GM19238 (cell line): ENCODE data around the gene VSX1.

Experiments used
- DNase-seq: peaks from one replicate; pipeline ENCODE4 v3.0.0; 2011; ENCODE audit warnings: low spot score; ENCODE audit not compliant: insufficient read length

VSX1 gene

DNA sequence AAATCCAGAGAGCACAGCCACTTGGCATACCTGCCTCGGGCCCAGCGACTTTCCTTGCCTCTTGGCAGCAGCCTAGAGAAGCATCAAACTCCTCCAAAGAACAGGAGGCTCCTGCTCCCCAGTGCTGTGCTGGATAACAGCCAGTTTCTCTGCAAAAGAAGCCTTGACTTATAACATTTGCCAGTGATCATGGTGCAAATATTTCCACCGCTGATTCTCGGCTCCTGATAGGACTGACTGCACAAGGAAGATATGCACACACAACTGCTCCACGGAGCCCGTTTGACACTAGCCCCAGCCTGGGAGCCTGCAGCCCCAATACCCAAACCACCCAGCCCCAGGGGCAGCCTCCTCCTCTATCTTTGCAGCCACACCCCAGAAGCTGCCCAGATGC is 41.5 kb downstream of the VSX1 start:
- DNase-seq: no peak

DNA sequence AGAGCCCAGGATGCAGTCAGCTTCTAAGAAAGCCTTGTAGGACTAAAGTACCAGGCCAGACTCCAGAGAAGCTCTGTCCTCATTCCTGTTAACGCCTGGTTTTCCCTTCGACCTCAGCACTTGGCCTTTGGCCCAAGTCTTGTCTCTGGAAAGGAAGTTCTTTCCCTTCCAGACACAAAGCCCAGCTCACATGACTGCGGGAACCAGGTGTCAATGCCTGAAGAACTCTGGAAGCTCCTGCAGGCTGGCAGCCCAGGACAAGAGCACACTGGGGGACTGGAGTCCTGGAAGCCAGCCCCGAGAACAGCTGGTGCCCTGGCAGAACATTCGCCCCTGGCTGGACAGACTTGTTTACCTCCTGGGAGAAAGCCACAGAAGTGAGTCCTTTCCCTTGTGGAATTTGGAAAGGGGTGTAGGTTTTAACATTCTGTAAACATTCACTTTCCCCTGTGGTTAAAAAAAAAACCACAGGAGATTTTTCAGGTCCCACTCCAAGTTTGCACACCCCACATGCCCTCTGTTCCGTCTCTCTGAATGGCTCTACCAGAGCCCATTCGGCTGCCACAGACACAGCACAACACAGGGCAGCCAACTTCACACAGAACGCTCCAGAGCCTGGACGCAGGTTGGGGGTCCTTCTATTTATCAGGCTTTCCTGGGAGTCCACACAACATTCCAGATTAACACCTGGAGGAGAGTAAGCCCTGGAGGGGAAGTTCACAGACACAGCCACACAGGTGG is 42.1 kb downstream of the VSX1 start:
- no peak for DNase-seq

DNA sequence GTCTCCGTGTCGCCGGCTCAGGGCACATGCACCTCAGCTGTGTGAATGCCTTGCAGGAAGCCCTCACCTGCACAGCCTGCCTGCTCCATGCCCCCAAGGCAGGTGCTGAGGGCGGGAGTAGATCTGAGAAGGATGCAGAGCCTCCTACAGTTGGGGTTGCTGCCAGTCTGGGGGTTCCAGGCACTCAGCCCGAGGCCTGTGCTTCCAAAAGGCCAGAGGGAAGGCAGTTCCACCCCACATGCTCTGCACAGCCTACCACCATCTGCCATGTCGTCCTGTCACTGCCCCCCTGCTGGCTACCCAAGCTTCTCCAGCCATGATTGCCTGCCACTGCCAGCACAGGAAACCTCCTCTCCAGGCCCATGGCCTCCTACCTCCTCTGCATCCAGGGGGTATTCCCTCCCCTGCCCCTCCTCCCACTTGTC is 43.3 kb downstream of the VSX1 start:
- DNase-seq: no peak

DNA sequence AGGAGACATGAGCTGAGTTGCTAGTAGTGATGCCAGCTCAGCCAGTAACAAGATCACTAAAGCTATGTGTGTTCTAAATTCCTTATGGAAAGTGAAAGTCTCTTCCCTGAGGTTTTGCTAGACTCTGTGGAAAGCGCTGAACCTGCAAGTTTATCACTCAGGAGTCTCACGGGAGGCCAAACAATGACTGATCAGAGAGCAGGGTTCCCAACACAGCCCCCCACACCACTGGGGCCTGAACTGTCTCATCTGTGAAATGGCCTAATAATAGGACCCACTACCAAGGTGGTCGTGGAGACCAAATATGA is 43.9 kb downstream of the VSX1 start:
- DNase-seq: no peak

DNA sequence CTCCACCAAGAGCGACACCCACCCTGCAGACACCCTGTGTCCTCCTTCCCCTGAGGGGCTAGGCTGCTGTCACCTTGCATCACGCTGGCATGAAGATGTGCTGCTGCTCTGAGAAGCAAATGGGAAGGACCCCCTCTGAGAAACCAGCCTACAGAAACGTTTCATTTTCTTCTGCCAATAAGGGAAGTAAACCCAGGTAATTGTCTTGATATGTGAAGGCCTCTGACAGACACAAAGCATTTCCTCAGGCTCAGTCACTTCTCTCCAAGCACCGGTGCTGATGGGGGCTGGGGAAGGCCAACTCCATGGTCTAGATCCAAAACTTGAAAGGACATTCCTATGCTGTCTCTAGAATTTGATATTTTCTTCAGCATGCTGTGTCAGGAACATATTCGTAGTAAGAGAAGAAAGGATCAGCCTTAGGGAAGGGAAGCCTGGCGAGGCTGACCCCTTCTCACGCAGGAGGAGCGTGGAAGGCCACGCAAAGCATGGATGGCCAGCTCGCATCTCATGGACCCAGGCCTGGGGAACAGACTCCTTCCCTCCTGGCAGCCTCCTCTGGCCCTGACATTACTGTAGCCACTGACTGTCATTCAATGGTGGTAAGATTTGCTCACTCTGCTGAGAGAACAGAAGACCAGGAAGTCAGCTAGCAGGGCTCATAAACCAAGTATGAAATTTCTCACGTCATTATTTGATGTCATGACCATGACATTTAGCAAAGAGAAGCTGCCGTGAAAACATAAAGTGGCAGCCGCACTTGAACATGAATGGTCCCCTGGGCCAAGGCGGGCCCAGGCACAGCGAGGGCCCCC is 44.4 kb downstream of the VSX1 start:
- DNase-seq: no peak

DNA sequence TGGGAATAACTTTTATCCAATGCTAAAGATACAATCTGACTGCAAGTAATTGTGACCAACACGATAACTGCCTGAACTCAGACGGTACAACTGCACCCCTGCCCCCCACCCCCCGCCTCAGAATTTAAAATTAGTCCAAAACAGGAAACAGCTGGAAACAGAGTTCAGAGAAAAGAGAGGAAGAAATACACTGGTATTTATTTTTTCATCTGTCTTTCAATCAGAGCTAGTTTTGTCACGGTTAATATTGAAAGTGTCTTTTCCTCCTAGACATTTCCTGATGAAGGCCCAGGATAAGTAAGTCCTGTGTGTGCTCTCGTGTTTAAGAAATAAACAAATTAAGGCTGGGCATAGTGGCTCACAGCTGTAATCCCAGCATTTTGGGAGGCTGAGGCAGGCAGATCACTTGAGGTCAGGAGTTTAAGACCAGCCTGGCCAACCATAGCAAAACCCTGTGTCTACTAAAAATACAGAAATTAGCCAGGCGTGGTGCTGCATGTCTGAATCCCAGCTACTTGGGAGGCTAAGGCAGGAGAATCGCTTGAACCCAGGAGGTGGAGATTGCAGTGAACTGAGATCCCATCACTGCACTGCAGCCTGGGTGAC is 45.5 kb downstream of the VSX1 start:
- DNase-seq: no peak

DNA sequence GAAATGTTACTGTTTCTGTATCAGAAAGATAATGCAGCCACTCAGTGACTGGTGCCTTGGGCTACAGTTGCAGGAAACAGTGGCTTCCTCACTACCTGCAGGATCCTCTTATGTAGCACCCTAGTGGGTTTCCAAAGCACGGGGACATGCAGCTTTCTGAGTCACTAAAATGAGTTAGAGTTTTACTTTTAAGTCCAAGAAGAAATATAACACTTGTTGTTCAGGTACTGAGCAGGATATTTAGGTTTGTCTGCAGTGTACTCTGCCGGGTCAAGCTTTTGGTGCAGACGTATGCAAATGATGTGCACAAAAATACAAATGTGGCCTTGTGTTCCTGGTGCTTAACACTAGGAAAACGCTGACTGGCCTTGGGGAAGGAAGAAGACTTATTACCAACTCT is 46.0 kb downstream of the VSX1 start:
- DNase-seq: no peak

DNA sequence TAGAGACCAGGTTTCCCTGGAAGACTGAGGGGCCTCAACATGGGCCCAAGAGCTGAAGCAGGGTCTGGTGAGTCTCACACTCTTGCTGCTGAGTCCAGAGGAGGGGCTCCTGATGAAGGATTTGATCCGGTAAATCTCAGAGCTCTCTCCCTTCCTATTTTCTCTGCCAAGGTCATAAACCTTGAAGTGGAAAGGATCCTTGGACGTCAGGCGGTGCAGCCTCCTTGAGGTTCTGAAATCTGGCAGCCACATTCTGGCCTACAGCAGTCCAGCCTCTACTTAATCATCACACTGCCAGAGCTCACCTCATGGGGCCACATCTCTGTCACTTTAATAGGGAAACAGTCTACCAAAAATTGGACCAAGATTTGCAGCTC is 48.0 kb downstream of the VSX1 start:
- DNase-seq: no peak

DNA sequence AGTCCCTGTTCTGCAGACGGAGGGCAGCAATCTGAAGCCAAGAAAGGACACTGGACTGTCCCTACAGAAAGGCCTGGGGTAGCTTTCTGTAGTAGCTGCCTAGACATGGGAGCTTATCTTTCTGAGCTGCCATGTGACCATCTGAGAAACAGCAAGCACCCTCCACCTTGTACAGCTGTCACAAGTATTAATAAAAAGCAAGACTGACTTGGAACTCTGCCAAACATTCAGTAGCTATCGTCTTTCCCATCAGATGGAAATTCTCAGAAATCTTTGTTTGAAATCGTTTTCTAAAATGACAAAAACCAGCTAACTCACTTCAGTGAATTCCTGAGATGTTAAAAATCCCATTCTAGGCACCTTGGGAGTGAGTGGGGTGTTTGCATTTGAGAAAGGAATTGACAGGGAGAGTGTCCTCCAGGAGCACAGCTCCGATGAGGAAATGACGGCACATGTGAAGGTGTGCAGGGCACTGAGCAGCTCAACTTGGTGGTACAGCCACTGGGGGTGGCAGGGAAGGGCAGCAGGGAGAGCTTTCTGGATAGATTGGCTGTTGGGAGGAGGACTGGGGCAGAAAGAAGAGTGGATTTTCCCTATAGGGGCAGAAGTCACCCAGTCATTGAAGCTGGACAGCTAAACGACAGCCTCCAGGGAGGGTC is 48.5 kb downstream of the VSX1 start:
- no peak for DNase-seq

DNA sequence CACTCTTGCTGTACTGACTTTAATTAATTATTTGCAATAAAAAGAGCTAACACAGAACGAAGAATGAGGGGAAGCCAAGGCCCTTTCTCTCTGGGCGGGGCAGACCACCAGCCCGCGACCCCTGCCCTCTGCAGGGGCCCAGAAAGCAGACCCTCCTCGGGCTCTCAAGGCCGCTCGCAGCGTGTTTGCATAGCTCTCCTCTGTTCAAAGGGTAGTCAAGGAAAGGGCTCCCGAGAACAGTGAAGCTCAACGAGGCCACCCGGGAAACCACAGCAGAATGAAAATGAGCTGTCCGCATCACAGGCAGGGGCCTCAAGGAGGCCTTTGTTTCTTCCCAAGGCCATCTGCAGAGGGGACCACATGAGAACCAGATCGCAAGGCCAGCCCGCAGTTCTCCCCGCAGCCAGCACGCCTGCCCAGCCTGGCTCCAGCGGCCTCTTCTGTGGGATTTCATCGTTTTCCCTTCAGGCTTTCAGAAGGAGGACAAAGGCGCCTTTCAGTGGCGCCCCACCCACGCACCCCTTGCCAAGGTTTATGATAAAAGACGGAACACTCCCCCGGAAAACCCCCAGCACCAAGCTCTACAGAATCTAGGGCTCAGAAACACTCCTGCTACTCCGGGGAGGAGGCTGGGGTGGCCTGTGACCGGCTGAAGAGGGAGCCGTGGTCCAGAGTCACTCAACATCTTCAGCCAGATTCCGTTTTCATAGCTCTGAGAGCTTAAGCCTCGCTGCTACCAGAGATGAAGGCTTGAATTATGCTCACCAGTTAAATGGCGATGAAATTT is 49.3 kb downstream of the VSX1 start:
- DNase-seq: no peak

DNA sequence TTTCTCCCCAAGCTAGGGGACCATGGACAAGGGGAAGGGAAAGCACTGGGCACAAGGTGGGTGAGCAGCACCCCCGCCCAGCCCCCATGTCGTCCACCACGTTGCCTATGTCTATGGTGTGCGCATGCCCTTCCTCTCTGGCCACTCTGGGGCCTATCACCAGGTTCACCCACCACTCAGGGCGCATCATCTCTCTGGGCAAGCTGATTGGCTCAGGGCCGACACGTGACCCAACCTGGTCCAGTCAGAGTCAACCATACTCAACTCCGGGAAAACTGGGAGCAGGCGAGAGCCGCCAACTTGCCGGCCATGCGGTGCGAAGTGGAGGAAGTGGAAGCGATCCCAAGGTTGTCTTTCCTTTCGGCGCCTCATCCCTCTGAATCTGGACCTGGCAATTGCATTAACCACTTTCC is 49.9 kb downstream of the VSX1 start:
- DNase-seq: no peak

DNA sequence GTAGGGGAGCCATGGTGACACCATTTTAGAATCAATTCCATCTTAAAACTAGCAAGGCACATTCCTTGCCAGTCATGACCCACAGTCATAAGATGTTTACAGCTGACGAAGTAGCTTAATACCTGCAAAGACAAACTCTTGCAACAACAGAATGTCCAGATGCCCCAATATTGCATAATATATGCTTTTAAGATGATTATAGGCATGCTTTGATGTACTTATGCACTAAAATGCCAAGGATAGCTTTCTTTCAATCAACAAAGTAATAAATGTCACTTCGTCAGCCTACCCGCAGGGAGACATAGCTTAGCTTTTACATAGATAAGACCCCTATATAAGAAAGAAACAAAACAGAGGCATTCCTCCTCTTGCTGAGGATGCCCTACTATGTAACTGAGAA is 50.7 kb downstream of the VSX1 start:
- no peak for DNase-seq

DNA sequence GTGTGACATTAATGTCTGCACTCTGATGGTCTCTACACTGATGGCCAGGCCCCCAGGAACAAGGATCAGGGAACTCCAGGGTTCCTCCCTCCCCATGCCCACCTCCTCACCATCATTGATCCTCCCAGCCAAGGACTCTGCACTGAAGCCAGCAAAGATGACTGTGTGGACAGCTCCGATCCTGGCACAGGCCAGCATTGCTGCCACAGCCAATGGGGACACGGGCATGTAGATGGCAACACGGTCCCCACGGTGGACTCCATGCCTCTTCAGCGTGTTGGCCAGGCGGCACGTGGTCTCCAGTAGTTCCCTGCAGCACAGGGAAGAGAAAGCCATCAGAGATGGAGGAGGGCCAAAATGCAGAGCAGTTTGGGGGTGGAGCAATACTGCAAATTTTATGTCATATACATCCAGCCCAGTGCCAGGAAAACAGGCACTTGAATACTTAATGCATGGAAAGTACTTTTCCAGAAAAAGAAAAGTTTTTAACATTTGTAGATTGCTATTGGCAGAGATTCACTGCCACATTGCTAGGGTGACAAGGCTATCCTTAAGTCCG is 51.2 kb downstream of the VSX1 start:
- DNase-seq: no peak

DNA sequence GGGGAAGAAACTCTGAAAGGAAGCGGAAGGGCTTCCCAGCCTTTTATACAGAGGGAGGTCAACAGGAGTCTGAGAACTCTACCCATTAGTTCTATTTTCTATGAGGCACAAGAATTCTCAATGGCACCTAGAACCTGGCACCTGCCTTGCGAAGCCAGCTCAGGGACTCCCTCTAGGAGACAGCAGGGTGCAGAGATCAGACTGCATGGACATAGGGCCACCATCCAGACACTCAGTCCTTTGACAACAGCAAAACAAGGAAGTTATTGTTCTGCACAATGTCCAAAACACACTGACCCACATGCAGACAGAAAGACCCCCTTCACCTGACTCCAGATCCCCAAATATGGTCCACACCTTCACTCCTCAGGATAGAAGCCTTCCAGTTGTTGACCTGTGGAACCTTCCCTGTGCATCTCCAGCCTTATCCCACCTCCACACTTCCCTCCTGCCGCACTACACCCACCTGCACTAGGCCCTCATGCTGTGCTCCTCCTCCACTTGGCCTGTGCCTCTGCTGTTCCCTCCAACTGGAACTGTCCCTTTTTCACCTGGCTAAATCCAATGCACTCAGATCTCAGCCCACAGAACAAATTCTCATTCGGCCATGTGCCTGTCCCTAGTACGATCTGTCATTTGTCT is 51.8 kb downstream of the VSX1 start:
- no peak for DNase-seq

DNA sequence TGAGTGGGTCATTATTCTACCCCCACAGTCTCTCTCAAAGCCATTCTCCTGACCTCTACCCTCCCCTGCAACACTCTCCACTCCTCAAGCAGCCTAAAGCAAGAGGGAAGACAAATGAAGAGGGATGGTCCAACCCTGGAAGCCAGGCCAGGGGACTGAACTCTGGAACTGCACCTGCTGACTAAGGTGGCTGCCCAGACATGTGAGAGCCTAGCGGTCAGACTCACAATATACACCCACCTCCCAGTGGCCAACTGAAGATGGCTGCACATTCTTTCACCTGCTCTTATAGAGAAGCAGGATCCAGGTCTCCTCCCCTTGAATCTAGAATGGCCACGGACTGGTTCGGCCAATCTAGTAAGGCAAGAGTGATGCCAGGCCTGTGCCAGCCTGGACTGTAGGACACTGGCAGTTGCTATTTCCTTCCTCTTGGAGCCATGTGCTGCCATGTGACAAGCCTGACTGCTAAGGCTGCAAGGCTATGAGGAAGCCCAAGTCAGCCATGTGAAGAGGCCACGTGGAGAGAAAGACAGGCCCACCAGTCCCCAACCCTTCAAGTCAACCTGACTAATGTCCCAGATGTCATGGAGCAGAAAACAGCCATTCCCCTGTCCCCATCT is 55.8 kb downstream of the VSX1 start:
- no peak for DNase-seq
